Mucosa of stomach (tissue), 1 donor: Measurements from ENCODE around the gene PNRC2.

ENCODE experiments used
- H3K27me3 ChIP-seq: one replicate; pipeline ENCODE4 v1.7.0; 2013; ENCODE audit warnings: mild to moderate bottlenecking, low read length; ENCODE audit not compliant: control insufficient read depth, insufficient read depth
- H3K36me3 ChIP-seq: one replicate; pipeline ENCODE4 v1.7.0; 2013; ENCODE audit warnings: low read length; ENCODE audit not compliant: control insufficient read depth, insufficient read depth
- H3K4me1 ChIP-seq: one replicate; pipeline ENCODE4 v1.7.0; 2013; ENCODE audit warnings: mild to moderate bottlenecking, low read length; ENCODE audit not compliant: control insufficient read depth, insufficient read depth
- H3K4me3 ChIP-seq: one replicate; pipeline ENCODE4 v1.7.0; 2013; ENCODE audit warnings: low read length
- H3K9ac ChIP-seq: one replicate; pipeline ENCODE4 v1.7.0; 2013; ENCODE audit warnings: mild to moderate bottlenecking, low read length, moderate library complexity
- H3K9me3 ChIP-seq: one replicate; pipeline ENCODE4 v1.7.0; 2013; ENCODE audit warnings: mild to moderate bottlenecking, low read length, moderate library complexity; ENCODE audit not compliant: control insufficient read depth
- donor health status: Pancreatic carcinoma.

Gene PNRC2

DNA sequence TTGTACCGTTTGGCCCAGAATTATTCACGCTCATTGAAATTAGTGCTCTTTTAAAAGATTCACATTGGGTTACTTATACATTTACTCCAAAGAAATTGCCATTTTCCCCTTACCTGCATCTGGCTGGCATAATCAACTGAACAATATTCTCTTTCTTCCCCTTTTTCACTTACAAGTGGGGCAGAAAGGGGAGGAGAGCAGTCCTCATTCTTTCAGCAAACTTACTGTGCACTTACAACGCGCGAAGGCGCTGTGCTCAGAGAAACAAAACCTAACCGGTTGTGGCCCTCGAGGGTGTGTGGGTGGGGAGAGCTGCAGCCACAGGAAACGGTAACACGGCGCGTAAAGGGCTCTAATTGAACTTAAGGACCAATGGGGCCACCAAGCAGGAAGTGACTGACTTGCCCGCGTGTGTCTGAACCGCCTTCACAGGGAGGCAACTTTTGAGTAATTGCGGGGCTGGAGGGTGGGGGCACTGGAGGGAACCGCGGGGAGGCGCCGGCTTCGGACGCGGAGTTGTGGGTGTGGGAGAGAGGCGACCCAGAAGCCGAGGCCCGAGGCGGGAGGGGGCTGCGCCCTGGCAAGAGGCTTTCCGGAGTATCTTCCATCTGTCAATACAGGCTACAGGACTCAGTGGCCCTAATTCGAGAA, 693 bp upstream of the PNRC2 start:
- H3K4me1 ChIP-seq, result peaks cover 27% of the 10 kb centered on the region
- H3K9me3 ChIP-seq, result no peaks in the 10 kb centered on the region
- H3K36me3 ChIP-seq, result peaks cover 3% of the 10 kb centered on the region
- H3K27me3 ChIP-seq, result no peaks in the 10 kb centered on the region
- peak overlapping the region; percentile 100 for H3K9ac ChIP-seq
- peak overlapping the region; percentile 100 for H3K4me3 ChIP-seq

DNA sequence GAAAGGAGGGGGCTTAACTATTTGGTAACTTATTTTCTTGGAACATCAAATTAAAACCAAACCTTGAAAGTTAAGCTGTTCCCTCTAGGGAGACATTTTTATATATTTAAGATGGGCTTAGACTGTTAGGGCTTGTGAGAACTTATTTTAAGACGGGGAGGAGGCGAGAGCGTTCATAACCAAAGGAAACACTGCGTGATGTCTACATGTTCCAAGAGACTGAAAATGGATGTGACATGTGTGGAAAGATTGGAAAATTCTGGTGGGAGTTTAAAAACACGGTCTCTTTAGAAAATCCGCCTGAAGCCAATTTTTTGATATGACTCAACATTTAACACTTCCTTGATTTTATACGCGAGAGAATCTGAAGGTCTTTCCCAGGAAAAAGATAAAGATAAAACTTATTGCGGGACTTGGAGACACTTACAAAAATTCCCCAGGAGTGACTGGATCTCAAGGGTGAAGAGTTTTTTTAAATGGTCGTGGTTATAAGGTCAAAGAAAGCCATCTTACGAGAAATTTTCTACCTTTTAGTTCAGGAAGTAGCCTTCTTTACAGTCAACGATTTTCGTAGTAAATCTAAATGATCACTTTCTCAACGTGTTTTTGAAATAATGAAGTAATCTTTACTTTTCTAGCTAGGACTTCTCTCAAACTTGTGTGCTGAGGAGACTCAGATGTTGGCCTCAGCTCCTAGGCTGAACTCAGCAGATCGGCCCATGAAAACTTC, 828 bp downstream of the PNRC2 start:
- peaks cover 3% of the 10 kb centered on the region for H3K36me3 ChIP-seq
- peak overlapping the region; percentile 100 for H3K4me3 ChIP-seq
- H3K9me3 ChIP-seq, result no peaks in the 10 kb centered on the region
- peak overlapping the region; percentile 100 for H3K9ac ChIP-seq
- H3K4me1 ChIP-seq, result peaks cover 23% of the 10 kb centered on the region
- no peaks in the 10 kb centered on the region for H3K27me3 ChIP-seq

DNA sequence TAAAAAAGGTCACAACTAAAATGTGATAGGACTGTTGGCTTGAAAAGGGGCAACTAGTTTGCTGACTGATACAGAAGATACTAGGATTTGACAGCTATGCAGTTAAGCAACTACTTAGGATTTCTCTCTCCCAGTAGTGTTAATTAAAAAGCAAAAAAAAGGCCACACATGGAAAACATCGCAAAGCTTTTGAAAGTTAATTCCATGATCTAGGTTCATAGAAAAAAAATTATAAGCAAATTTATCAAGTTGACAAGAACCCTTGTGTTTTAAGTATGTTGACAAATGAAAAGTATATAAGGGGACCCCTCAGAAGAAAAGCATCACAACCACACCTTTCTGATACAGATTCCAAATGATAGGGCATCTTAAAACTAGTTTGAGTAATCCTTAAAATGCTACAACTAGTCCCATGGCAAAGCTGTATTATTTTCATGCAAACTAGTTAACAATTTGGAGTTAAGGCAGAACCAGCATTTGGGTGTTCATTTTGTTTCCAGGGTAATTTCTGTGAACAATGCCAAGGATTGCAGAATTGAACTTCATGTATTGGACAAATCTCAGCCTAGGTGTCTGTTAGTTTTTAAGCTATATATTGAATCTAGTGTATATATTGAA, 4.1 kb downstream of the PNRC2 start:
- Histone ChIP-seq H3K4me3 (no peak overlapping the region), H3K9ac (no peak overlapping the region), H3K4me1 (peaks cover 9% of the 10 kb centered on the region), H3K27me3 (no peaks in the 10 kb centered on the region), H3K9me3 (no peaks in the 10 kb centered on the region), H3K36me3 (peaks cover 3% of the 10 kb centered on the region)

DNA sequence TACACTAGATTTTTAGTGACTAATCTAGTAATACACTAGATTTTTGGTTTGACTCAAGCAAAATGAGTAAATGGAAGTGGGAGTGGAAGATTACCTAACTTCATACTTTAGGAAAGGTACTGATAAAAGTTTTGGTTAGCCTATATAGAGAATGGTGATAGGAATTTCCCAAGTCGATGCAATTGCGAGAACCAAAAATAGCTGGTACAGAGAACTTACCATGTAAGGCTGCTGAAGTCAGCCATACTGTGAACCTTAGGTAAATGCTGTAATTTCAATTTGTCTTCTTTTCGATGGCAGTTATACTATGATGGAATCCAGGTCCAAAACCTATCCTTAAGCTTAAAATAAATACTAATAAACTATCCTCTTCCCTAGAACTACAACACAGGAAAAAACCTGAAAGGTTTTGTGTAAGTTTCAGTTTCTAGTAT, 4.6 kb downstream of the PNRC2 start:
- Histone ChIP-seq H3K4me3 (no peak overlapping the region), H3K9me3 (no peaks in the 10 kb centered on the region), H3K4me1 (peaks cover 9% of the 10 kb centered on the region), H3K9ac (no peak overlapping the region), H3K36me3 (peaks cover 3% of the 10 kb centered on the region), H3K27me3 (no peaks in the 10 kb centered on the region)

DNA sequence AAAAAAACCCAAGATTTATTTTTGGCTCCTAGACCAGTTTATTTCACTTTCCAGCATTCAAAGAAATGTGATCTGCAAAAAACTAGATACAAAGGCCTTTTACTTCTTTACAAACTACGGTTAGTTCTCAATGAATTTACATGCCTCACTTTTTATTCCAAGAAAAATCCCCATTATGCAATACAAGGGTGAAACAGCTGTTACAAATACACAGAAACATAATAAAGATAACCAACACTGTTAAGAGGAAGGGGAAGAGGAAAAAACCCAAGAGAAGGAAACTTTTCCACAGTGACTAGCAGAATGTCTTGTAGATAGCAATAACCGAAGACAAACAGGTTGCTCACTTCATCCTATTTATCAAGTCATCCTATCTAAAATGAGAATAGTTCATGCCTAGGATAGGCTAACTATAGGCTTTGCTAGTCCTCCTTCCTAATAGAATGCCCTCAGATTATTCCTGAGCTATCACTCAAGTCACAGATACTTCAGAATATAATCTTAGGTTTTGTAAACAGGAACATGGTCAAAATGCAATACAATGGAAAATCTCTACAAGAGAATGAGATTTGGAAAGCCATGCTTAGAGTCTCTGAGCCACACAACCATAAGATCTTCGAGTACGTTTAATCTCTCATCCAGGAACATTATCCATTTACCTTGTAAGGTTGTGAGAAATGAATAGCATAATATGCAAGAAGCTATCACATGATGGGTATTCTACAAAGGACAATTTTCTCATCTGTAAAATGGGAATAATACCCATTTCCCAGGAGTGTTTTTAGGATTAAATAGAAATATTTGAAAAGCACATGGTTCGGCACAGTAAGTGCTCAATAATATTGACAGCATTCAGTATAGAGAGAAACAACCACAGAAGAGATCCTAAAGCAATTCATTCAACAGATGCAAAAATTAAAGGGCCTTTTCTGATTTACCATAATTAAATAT, 5.4 kb downstream of the PNRC2 start:
- peaks cover 3% of the 10 kb centered on the region for H3K36me3 ChIP-seq
- peaks cover 9% of the 10 kb centered on the region for H3K4me1 ChIP-seq
- no peaks in the 10 kb centered on the region for H3K9me3 ChIP-seq
- H3K4me3 ChIP-seq, result no peak overlapping the region
- H3K9ac ChIP-seq, result no peak overlapping the region
- no peaks in the 10 kb centered on the region for H3K27me3 ChIP-seq

DNA sequence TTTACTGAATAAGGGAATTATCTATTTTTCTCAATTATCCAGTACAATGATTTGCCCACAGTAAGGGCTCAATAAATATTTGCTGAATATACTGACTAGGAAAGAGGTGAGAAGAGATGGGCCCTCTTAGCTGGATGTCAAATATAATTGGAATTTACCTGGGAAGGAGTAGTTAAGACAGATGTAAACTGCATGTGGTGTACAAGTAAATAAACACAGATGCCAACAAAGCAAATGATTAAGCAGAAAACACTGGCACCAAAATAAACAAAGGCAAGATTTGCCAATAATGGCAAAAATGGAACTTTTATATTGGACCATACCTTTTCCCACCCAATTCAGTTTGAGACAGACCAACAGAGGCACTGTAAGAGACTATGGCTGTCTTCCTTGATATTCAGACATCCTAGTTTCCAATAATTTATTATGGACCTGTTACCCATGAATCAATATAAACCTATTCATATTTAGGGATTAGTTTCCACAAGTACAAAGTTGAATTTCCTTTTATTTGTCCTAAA, 7.4 kb downstream of the PNRC2 start:
- H3K4me3 ChIP-seq, result no peak overlapping the region
- no peak overlapping the region for H3K9ac ChIP-seq
- peaks cover 9% of the 10 kb centered on the region for H3K4me1 ChIP-seq
- no peaks in the 10 kb centered on the region for H3K9me3 ChIP-seq
- no peaks in the 10 kb centered on the region for H3K36me3 ChIP-seq
- H3K27me3 ChIP-seq, result no peaks in the 10 kb centered on the region

DNA sequence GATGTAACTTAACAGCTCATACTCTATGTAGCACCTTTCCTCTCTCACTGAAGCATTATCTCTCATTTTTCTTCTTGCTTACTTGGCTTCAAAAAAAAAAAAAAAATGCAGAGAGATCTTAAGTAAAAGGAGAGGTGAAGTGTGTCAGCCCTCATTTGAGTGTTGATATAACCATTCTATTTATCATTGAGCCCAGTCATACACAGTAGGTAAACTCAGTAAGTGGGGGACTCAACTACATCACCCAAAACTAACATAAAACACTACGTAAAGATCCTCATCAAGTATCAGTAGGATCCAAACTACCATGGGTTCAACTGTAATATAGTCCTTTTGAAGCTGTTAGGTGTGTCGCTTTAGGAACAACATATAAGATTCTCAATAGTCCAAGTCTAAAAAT, 8.2 kb downstream of the PNRC2 start:
- Histone ChIP-seq H3K4me3 (no peak overlapping the region), H3K27me3 (no peaks in the 10 kb centered on the region), H3K4me1 (peaks cover 9% of the 10 kb centered on the region), H3K9ac (no peak overlapping the region), H3K36me3 (no peaks in the 10 kb centered on the region), H3K9me3 (no peaks in the 10 kb centered on the region)

DNA sequence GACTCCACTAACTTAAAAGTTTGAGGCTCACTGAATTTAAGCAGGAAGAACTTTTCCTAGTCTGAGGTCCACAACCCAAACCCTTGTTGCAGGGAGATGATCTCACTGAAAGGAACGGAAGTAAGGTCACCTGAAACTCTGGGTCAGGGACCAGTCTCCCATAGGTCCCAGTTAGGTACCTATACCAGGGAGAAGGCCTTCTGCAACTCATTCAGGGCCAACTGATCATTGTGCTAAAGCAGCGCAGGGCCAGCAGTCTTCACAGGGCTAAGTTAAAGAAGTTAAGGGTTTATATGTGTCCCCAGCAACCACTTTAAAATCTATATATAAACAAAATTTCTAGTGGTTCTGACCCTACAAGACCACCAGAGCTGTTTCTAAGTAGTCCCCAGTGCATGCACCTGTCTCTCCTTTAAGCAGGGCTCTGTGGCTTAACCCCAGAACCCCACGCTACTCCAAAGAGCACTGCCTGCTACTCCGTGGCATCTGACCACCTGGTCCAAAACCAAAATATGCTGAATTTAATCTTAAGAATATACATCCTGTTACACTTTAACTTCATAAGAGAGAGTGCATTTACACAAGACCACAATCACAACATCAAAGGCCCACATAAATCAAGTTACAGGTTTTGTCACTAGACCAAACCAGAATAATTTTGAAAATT, 17.7 kb downstream of the PNRC2 start:
- Histone ChIP-seq H3K27me3 (no peaks in the 10 kb centered on the region), H3K9ac (no peak overlapping the region), H3K4me3 (no peak overlapping the region), H3K36me3 (no peaks in the 10 kb centered on the region), H3K4me1 (peaks cover 27% of the 10 kb centered on the region), H3K9me3 (no peaks in the 10 kb centered on the region)

DNA sequence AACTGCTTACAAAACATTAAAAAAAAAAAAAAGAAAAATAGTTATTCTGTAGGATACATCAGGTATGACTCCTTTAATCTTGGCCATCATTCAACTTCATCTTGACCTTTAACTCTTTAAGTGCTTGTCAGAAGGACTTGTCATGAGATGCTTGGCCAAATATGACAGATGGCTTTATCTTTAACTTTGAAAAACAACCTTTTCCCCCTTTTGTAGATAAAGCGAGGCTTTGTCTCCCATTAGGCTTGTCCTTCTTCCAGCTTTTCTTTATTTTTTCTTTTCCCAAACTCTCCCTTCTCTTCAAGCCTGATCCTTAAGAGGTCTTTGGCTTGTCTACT, 18.2 kb downstream of the PNRC2 start:
- no peaks in the 10 kb centered on the region for H3K9me3 ChIP-seq
- H3K4me3 ChIP-seq, result no peak overlapping the region
- H3K36me3 ChIP-seq, result no peaks in the 10 kb centered on the region
- H3K9ac ChIP-seq, result no peak overlapping the region
- H3K27me3 ChIP-seq, result no peaks in the 10 kb centered on the region
- peaks cover 27% of the 10 kb centered on the region for H3K4me1 ChIP-seq

DNA sequence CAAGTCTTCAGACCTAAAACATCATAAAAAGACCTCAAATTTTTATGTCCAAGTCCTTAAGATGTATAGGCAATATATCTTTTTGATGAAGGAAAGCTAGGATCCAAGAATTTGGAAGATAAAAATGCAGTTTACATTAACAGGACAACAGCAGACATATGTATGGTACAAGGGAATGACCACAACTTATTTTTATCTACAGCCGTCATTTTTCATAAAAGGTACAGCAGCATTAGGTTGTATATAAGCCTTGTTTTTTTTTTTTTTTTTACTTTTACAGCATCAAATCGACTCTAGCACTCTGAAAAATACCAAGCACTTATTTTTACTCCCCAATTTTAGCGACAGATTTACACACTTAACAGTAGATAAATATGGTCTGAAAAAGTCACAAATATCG, 19.2 kb downstream of the PNRC2 start:
- Histone ChIP-seq H3K9ac (peak overlapping the region; percentile 97), H3K4me3 (peak overlapping the region; percentile 57), H3K4me1 (peaks cover 27% of the 10 kb centered on the region), H3K36me3 (no peaks in the 10 kb centered on the region), H3K9me3 (no peaks in the 10 kb centered on the region), H3K27me3 (no peaks in the 10 kb centered on the region)

DNA sequence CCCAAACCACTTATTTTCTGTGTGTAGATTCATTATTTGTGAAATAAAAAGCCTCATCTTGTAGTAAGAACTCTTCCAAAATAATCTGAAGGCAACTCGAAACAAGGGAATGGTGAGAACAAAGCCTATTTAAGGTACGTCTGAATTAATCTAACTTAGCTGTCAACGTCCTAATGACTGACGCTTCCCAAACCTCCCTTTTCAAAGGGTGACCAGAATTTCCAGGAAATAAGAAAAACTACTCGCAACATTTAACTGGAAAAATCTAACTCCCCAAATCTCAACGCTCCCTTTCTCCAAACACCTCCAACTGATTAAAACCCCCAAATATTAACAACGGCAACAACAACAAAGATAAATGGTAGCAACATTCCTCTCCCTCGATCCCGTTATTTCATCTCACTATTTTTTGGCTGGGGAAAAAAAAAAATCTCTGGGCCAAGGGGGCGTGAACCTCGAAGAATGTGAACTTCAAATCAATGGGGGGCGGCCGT, 19.8 kb downstream of the PNRC2 start:
- H3K4me3 ChIP-seq, result peak overlapping the region; percentile 57
- H3K9ac ChIP-seq, result peak overlapping the region; percentile 97
- no peaks in the 10 kb centered on the region for H3K27me3 ChIP-seq
- no peaks in the 10 kb centered on the region for H3K9me3 ChIP-seq
- no peaks in the 10 kb centered on the region for H3K36me3 ChIP-seq
- peaks cover 33% of the 10 kb centered on the region for H3K4me1 ChIP-seq
